CD4-positive, alpha-beta memory T cell (primary cell): ENCODE measurements around the gene PDE8B. TPM values are rescaled to one million over a fixed set of nuclear protein-coding genes. Genes with fewer than 3 reads are reported as not detected.
"Not testable (repeated sequence)": the region's sequence is repeated elsewhere in the genome, so short reads cannot be mapped to it uniquely, and the experiment has no call there.

Experiments
- CTCF ChIA-PET: fragments of 350-600 bp; sonication (Branson Sonifier 250); formaldehyde crosslinking; loops from one replicate; lab custom pipeline; 2021; ENCODE audit warnings: inconsistent platforms; ENCODE audit not compliant: partially characterized antibody; lab: Charles Lee
- POLR2A ChIA-PET: fragments of 350-600 bp; sonication (Branson Sonifier 250); formaldehyde crosslinking; loops from one replicate; lab custom pipeline; 2021; ENCODE audit not compliant: partially characterized antibody; lab: Charles Lee
- DNase-seq, 5 donors: peaks; one replicate each; pipeline versions ENCODE4 v3.0.0 to v3.0.0-alpha.2; 2020 to 2022; ENCODE audit warnings: mixed read lengths in 1 of 5
- H3K27ac ChIP-seq: one replicate; pipeline ENCODE4 v1.7.0; 2013; ENCODE audit warnings: low read depth, low read length
- H3K27me3 ChIP-seq: 2 replicates; pipeline ENCODE4 v1.7.0; 2013; ENCODE audit warnings: mild to moderate bottlenecking, low read length, moderate library complexity; ENCODE audit not compliant: insufficient read depth
- H3K36me3 ChIP-seq: 2 replicates; pipeline ENCODE4 v1.7.0; 2013; ENCODE audit warnings: mild to moderate bottlenecking, low read length, moderate library complexity; ENCODE audit not compliant: insufficient read depth
- H3K4me1 ChIP-seq: 2 replicates; pipeline ENCODE4 v1.7.0; 2013; ENCODE audit warnings: mild to moderate bottlenecking, low read length, moderate library complexity; ENCODE audit not compliant: insufficient read depth
- H3K4me3 ChIP-seq, 2 donors: one replicate each; pipeline ENCODE4 v1.7.0; 2013; ENCODE audit warnings: low read length in 2 of 2, mild to moderate bottlenecking in 1 of 2
- H3K9me3 ChIP-seq, 2 donors: one replicate each; pipeline ENCODE4 v1.7.0; 2013; ENCODE audit warnings: low read length in 2 of 2, control low read depth in 1 of 2; ENCODE audit not compliant: control insufficient read depth in 1 of 2
- H3K27ac Mint-ChIP-seq, 7 donors: one replicate each; pipeline ENCODE4 v1.8.0; 2020 to 2021; ENCODE audit warnings: mixed read lengths in 7 of 7, mild to moderate bottlenecking in 6 of 7, inconsistent platforms in 3 of 7, moderate library complexity in 3 of 7
- H3K27me3 Mint-ChIP-seq, 2 donors: one replicate each; pipeline ENCODE4 v1.8.0; 2020 to 2021; ENCODE audit warnings: mixed read lengths in 2 of 2
- H3K36me3 Mint-ChIP-seq, 2 donors: one replicate each; pipeline ENCODE4 v1.8.0; 2020 to 2021; ENCODE audit warnings: mixed read lengths in 2 of 2, inconsistent platforms in 1 of 2, mild to moderate bottlenecking in 1 of 2
- H3K4me1 Mint-ChIP-seq, 4 donors: one replicate each; pipeline ENCODE4 v1.8.0; 2020 to 2021; ENCODE audit warnings: mixed read lengths in 4 of 4, mild to moderate bottlenecking in 1 of 4
- H3K4me3 Mint-ChIP-seq, 8 donors: one replicate each; pipeline ENCODE4 v1.8.0; 2020 to 2021; ENCODE audit warnings: mixed read lengths in 8 of 8, mild to moderate bottlenecking in 7 of 8, moderate library complexity in 6 of 8, inconsistent platforms in 3 of 8
- H3K9me3 Mint-ChIP-seq, 8 donors: one replicate each; pipeline ENCODE4 v1.8.0; 2020 to 2021; ENCODE audit warnings: mixed read lengths in 8 of 8, mild to moderate bottlenecking in 5 of 8, inconsistent platforms in 3 of 8, moderate library complexity in 1 of 8
- intact Hi-C: fragments of 100-400 bp; cut with micrococcal nuclease; formaldehyde crosslinking; loops from one replicate; pipeline ENCODE4 v1.15.1; 2023
- polyA plus RNA-seq, 2 donors: library from polyadenylated mRNA; unstranded; fragments of 300-500 nt; fragmentation: Illumina TruSeq; gene quantifications; one replicate each; pipeline ENCODE4 v1.2.3, GENCODE V29; 2021
- total RNA-seq, 2 experiments: library from RNA; stranded (reverse); gene quantifications; one replicate each; pipeline ENCODE4 v1.2.3, GENCODE V29; 2021

Gene PDE8B
- total and polyA plus RNA-seq, 4 experiments from 2014 or later = 0.26 TPM; not detected in 3

GRCh38 chr5:77475041-77475440, 264.6 kb downstream of the PDE8B start:
- H3K4me1 ChIP-seq, H3K4me3 Mint-ChIP-seq, H3K27ac ChIP-seq, H3K4me3 ChIP-seq, POLR2A ChIA-PET, H3K9me3 ChIP-seq, H3K36me3 ChIP-seq, H3K27me3 Mint-ChIP-seq, H3K27ac Mint-ChIP-seq, CTCF ChIA-PET, DNase-seq, intact Hi-C loops, H3K27me3 ChIP-seq: not testable (repeated sequence)
- Mint-ChIP-seq H3K36me3 (peaks cover 19 to 30% of the 10 kb centered on the region in 2 donors), H3K4me1 (peaks cover 0 to 11% (median 2%) of the 10 kb centered on the region in 4 donors), H3K9me3 (peaks cover 0 to 16% (median 5%) of the 10 kb centered on the region in 8 donors)

Other genes starting within 250 kb of the PDE8B start
- gene AGGF1, start 180.3 kb upstream of the PDE8B start, total RNA-seq = 10 to 100 TPM; 29.4 to 29.6 TPM
- gene AGGF1, start 180.3 kb upstream of the PDE8B start, polyA plus RNA-seq = 10 to 100 TPM; 14.2 to 36.1 TPM
- 1 to 10 TPM in 1 of 2 experiments, under 1 TPM in 1; 0.67 to 1.4 TPM for gene ZBED3, start 123.4 kb upstream of the PDE8B start, total RNA-seq
- 1 to 10 TPM in 1 of 2 donors, under 1 TPM in 1; 0.15 to 1.1 TPM for gene ZBED3, start 123.4 kb upstream of the PDE8B start, polyA plus RNA-seq